ENCODE results near the gene ME3. TPM values are rescaled to one million over a fixed set of nuclear protein-coding genes. Genes with fewer than 3 reads are reported as not detected.

The ME3 gene
- total RNA-seq, 1 experiment from 2014 or later = 14.2 TPM

DNA sequence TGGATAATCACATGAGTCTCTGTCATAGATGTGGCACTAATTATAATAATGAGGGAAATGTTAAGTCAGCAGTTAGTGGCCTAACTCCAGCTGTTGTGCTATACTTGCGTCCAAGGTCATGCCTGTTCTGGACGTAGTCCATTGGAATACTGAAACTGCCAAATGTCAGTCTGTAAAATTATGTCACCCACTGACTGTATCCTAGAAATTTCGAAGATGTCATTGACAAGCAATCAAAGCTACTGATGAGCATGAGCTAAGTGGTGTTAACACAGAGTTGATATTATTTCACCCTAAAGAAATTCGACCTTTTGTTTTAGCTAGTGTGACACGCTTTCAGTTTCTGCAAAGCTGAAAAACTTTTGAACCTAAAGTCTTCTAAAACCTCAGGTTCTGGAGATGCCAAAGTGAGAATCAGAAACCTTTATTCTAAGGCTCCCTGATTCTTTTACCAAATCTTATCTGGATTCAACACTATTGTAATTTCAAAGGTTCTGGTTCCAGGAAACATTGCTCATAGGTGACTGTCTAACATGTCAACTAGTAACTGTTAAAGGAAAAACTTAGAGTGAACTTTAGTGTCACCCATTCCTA, 14.9 kb upstream of the ME3 start:
- Mint-ChIP-seq H3K27me3 (ENCODE audit: unreplicated experiment) (no peaks in the 10 kb centered on the region), H3K27ac (ENCODE audit: unreplicated experiment) (no peak overlapping the region), H3K9me3 (ENCODE audit: low read depth, unreplicated experiment) (no peaks in the 10 kb centered on the region), H3K36me3 (ENCODE audit: insufficient read depth, unreplicated experiment) (no peaks in the 10 kb centered on the region), H3K4me3 (ENCODE audit: low read depth, unreplicated experiment) (no peak overlapping the region), H3K4me1 (ENCODE audit: low read depth, unreplicated experiment) (peaks cover 12% of the 10 kb centered on the region)
- CTCF ChIA-PET = no interaction called here
- TF ChIP-seq, protein P1, sequence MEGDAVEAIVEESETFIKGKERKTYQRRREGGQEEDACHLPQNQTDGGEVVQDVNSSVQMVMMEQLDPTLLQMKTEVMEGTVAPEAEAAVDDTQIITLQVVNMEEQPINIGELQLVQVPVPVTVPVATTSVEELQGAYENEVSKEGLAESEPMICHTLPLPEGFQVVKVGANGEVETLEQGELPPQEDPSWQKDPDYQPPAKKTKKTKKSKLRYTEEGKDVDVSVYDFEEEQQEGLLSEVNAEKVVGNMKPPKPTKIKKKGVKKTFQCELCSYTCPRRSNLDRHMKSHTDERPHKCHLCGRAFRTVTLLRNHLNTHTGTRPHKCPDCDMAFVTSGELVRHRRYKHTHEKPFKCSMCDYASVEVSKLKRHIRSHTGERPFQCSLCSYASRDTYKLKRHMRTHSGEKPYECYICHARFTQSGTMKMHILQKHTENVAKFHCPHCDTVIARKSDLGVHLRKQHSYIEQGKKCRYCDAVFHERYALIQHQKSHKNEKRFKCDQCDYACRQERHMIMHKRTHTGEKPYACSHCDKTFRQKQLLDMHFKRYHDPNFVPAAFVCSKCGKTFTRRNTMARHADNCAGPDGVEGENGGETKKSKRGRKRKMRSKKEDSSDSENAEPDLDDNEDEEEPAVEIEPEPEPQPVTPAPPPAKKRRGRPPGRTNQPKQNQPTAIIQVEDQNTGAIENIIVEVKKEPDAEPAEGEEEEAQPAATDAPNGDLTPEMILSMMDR (IDR thresholded peaks at IDR 0.05; ENCODE audit: unreplicated experiment) = no peak
- intact Hi-C loops (cut with micrococcal nuclease; ENCODE audit: unreplicated experiment) = no loop called here
- BruUV-seq (replicated peaks) = no TSS peak
- no peak for DNase-seq

GRCh38 chr11:86686531-86686930, 14.1 kb upstream of the ME3 start:
- TF ChIP-seq, protein P1 (IDR thresholded peaks at IDR 0.05; ENCODE audit: unreplicated experiment) = no peak
- no peak for DNase-seq
- Mint-ChIP-seq H3K27me3 (ENCODE audit: unreplicated experiment) (no peaks in the 10 kb centered on the region), H3K4me1 (ENCODE audit: low read depth, unreplicated experiment) (peaks cover 12% of the 10 kb centered on the region), H3K27ac (ENCODE audit: unreplicated experiment) (no peak overlapping the region), H3K9me3 (ENCODE audit: low read depth, unreplicated experiment) (no peaks in the 10 kb centered on the region), H3K36me3 (ENCODE audit: insufficient read depth, unreplicated experiment) (no peaks in the 10 kb centered on the region), H3K4me3 (ENCODE audit: low read depth, unreplicated experiment) (no peak overlapping the region)
- CTCF ChIA-PET = no interaction called here
- BruUV-seq (replicated peaks) = no TSS peak
- intact Hi-C loops (cut with micrococcal nuclease; ENCODE audit: unreplicated experiment) = no loop called here

DNA sequence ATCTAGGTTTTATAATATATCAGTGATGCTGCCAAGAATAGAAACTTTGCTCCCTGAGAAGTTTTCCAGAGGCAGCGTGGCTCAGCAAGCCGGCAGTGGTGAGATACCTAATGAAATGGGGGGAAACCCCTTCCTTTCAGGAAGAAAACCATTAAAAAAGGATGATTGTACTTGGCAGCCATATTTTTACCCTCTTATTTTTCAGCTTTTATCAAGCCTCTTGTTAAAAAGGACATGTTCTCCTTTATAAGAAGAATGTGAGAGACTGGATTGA, 9.0 kb upstream of the ME3 start:
- DNase-seq = no peak
- Mint-ChIP-seq H3K9me3 (ENCODE audit: low read depth, unreplicated experiment) (no peaks in the 10 kb centered on the region), H3K4me3 (ENCODE audit: low read depth, unreplicated experiment) (no peak overlapping the region), H3K4me1 (ENCODE audit: low read depth, unreplicated experiment) (peaks cover 8% of the 10 kb centered on the region), H3K27me3 (ENCODE audit: unreplicated experiment) (no peaks in the 10 kb centered on the region), H3K36me3 (ENCODE audit: insufficient read depth, unreplicated experiment) (no peaks in the 10 kb centered on the region), H3K27ac (ENCODE audit: unreplicated experiment) (no peak overlapping the region)
- intact Hi-C loops (cut with micrococcal nuclease; ENCODE audit: unreplicated experiment) = no loop called here
- CTCF ChIA-PET = no interaction called here
- BruUV-seq (replicated peaks) = no TSS peak
- TF ChIP-seq, protein P1 (IDR thresholded peaks at IDR 0.05; ENCODE audit: unreplicated experiment) = no peak

DNA sequence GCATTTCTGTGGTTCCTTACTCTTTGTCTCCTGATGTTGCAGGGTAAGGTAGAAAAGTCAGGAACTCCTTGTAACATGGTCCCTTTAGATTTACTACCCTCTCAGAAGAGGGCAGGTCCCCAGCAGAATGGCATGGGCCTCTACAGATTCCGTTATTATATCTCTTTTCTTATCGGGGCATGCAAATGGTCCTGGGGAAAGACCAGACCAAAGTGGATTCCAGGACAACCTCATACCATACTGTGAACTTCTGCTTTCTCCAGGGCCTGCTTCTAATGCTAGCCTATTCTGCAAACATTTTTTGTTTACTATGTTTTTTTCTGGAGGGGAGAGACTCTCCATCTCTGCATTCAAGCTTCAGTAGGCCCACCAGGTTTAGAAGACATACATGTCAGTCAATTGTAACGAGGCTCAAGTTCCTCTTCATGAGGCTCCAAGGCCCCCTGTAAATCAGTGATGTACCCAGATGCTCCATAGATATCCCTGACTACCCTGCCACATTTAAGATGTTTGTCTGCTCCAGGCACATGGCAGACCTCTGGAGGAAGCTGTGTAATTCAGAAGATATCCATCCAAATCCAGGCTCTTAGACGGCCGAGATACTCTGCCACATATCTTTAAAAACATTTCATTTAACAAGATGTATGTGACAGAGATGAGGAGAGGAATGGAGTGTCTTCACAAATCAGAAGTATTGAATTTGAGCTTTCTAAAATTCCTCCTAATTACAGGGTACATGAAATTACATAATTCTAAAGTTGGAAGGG, 8.5 kb upstream of the ME3 start:
- H3K27ac Mint-ChIP-seq (ENCODE audit: unreplicated experiment) = no peak overlapping the region
- TF ChIP-seq, protein P1 (IDR thresholded peaks at IDR 0.05; ENCODE audit: unreplicated experiment) = no peak
- intact Hi-C loops (cut with micrococcal nuclease; ENCODE audit: unreplicated experiment) = no loop called here
- H3K4me1 Mint-ChIP-seq (ENCODE audit: low read depth, unreplicated experiment) = peaks cover 8% of the 10 kb centered on the region
- no peaks in the 10 kb centered on the region for H3K9me3 Mint-ChIP-seq (ENCODE audit: low read depth, unreplicated experiment)
- no peak overlapping the region for H3K4me3 Mint-ChIP-seq (ENCODE audit: low read depth, unreplicated experiment)
- no peaks in the 10 kb centered on the region for H3K36me3 Mint-ChIP-seq (ENCODE audit: insufficient read depth, unreplicated experiment)
- BruUV-seq (replicated peaks) = no TSS peak
- H3K27me3 Mint-ChIP-seq (ENCODE audit: unreplicated experiment) = no peaks in the 10 kb centered on the region
- DNase-seq = no peak
- CTCF ChIA-PET = no interaction called here
